ENCODE data around the gene DOK6.

The DOK6 gene

DNA sequence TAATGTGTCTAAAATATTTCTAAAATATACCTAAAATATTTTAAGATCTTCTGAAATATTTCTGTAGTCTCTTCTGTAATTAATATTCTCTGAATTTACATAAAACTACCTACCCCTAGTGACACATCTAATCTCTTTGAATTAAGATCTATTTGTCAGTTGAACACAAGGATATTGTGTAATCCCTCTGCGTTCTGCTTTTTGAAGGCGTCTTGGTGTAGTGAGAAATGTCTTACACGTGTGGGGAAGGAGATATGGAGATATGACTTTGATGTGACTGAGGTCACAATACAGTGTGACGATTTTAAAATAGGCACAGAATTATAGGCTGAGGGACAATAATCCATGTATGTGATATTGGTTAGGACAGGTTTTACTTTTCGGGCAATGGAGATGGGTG lies 79.8 kb downstream of the DOK6 start:
- Histone ChIP-seq H3K23ac (ENCODE audit: low read length in 2 of 2) (no peak overlapping the region), H3K18ac (ENCODE audit: low read depth in 1 of 2, low read length in 2 of 2) (no peak overlapping the region), H3K4me3 (ENCODE audit: insufficient read depth in 1 of 2, low read depth in 1 of 2, low read length in 2 of 2) (no peak overlapping the region), H3K79me1 (replicated peaks; ENCODE audit: low read length, poor library complexity, severe bottlenecking) (no peaks in the 10 kb centered on the region), H3K27ac (ENCODE audit: low read length, poor library complexity, severe bottlenecking) (no peak overlapping the region), H3K4me1 (ENCODE audit: control insufficient read depth, insufficient read depth, low read depth, low read length) (no peaks in the 10 kb centered on the region), H2BK15ac (ENCODE audit: low read depth, poor library complexity, severe bottlenecking) (no peak overlapping the region), H2AFZ (ENCODE audit: low read depth, low read length) (no peak overlapping the region), H3K4ac (ENCODE audit: low read depth in 1 of 2, low read length in 2 of 2) (no peak overlapping the region), H3K36me3 (ENCODE audit: control insufficient read depth in 1 of 2, insufficient read depth in 2 of 2, low read depth in 1 of 2, low read length in 2 of 2) (no peaks in the 10 kb centered on the region), H3K14ac (ENCODE audit: low read length in 2 of 2) (no peak overlapping the region), H2BK12ac (ENCODE audit: low read length in 2 of 2) (no peak overlapping the region), H3K9me3 (ENCODE audit: control insufficient read depth, low read length) (no peaks in the 10 kb centered on the region), H3K4me2 (ENCODE audit: low read length, poor library complexity, severe bottlenecking) (no peak overlapping the region), H4K91ac (ENCODE audit: low read length) (no peak overlapping the region), H3K9ac (ENCODE audit: low read length) (no peak overlapping the region), H3K27me3 (ENCODE audit: control insufficient read depth in 1 of 2, insufficient read depth in 1 of 2, low read length in 2 of 2) (no peaks in the 10 kb centered on the region), H2BK120ac (ENCODE audit: low read depth, low read length) (no peak overlapping the region), H2BK5ac (ENCODE audit: low read depth, low read length, poor library complexity, severe bottlenecking) (no peak overlapping the region), H2AK5ac (ENCODE audit: low read length, severe bottlenecking) (no peak overlapping the region), H4K8ac (ENCODE audit: low read length) (no peak overlapping the region)
- 82% methylated on average over 5 of the region's 5 CpGs for WGBS
- no peak for DNase-seq

DNA sequence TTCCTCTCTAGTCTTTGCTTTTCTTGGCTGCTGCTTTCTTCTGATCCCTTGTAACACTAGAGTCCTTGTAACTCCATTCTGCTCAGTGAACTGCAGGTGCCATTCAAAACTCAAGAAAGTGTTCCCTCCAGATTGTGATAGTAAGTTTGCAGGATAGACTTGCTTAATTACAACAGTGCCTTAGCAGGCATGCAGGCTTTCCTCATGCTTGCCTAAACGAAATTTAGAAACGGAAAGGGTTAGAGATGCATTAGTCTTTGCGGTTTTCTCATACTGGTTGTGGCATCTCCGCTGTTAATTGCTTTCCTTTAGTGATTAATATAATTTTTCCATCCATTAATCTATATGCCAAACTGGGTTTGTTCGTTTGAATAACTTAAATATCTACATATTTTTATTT lies 82.9 kb downstream of the DOK6 start:
- H3K23ac ChIP-seq (ENCODE audit: low read length in 2 of 2), result no peak overlapping the region
- 83% methylated on average over 2 of the region's 5 CpGs for WGBS

DNA sequence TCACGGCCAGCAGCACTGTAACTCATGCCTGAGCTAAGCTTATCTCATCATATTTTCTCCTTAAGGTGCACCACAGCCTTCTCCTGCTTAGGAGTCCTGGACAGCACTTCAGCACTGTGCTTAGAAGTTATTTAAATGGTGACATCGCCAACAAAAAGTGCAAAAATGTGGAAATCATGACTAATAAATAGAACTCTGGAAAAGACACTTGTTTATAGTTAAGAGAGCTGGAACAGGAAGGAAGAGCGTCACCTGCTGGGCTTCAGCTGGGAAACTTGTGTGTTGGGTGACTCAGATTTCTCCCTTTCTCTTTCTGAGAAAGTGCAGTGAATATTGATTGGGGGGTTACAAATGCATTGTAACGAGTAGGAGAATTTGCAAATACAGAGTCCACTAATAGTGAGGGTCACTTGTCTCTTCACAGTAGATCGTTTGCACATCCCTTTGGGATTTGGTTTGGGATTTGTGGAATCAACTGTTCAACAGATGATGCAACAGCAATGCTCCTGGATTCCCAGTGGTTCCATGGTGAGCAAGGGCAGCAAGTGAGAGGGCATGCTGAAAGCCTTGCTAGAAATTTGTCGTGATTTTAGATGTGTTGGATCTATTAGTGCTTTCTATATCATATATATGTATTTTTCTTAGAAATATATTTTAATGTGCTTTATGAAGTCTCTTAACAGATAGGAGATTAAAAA lies 84.2 kb downstream of the DOK6 start:
- DNase-seq, result peak; percentile 80
- H3K9me3 ChIP-seq (ENCODE audit: control insufficient read depth, low read length), result peaks cover 4% of the 10 kb centered on the region
- no peak overlapping the region for H3K14ac ChIP-seq (ENCODE audit: low read length in 2 of 2)
- no peak overlapping the region for H3K23ac ChIP-seq (ENCODE audit: low read length in 2 of 2)
- 27% methylated on average over 5 of the region's 6 CpGs for WGBS
- H3K79me1 ChIP-seq (replicated peaks; ENCODE audit: low read length, poor library complexity, severe bottlenecking), result no peaks in the 10 kb centered on the region
- no peak overlapping the region for H2BK120ac ChIP-seq (ENCODE audit: low read depth, low read length)
- no peak overlapping the region for H4K8ac ChIP-seq (ENCODE audit: low read length)
- H2BK15ac ChIP-seq (ENCODE audit: low read depth, poor library complexity, severe bottlenecking), result no peak overlapping the region
- no peak overlapping the region for H3K4me3 ChIP-seq (ENCODE audit: insufficient read depth in 1 of 2, low read depth in 1 of 2, low read length in 2 of 2)
- H3K27me3 ChIP-seq (ENCODE audit: control insufficient read depth in 1 of 2, insufficient read depth in 1 of 2, low read length in 2 of 2), result no peaks in the 10 kb centered on the region
- no peaks in the 10 kb centered on the region for H3K36me3 ChIP-seq (ENCODE audit: control insufficient read depth in 1 of 2, insufficient read depth in 2 of 2, low read depth in 1 of 2, low read length in 2 of 2)
- H3K4me2 ChIP-seq (ENCODE audit: low read length, poor library complexity, severe bottlenecking), result no peak overlapping the region
- no peak overlapping the region for H3K27ac ChIP-seq (ENCODE audit: low read length, poor library complexity, severe bottlenecking)
- H3K18ac ChIP-seq (ENCODE audit: low read depth in 1 of 2, low read length in 2 of 2), result no peak overlapping the region
- no peak overlapping the region for H3K9ac ChIP-seq (ENCODE audit: low read length)
- H2BK5ac ChIP-seq (ENCODE audit: low read depth, low read length, poor library complexity, severe bottlenecking), result no peak overlapping the region
- H2AFZ ChIP-seq (ENCODE audit: low read depth, low read length), result no peak overlapping the region
- no peak overlapping the region for H2AK5ac ChIP-seq (ENCODE audit: low read length, severe bottlenecking)
- H4K91ac ChIP-seq (ENCODE audit: low read length), result no peak overlapping the region
- H3K4ac ChIP-seq (ENCODE audit: low read depth in 1 of 2, low read length in 2 of 2), result no peak overlapping the region
- no peak overlapping the region for H2BK12ac ChIP-seq (ENCODE audit: low read length in 2 of 2)
- H3K4me1 ChIP-seq (ENCODE audit: control insufficient read depth, insufficient read depth, low read depth, low read length), result no peaks in the 10 kb centered on the region

More for the DNA sequence above, 82.9 kb downstream of the DOK6 start:
- no peak overlapping the region for H4K91ac ChIP-seq (ENCODE audit: low read length)
- no peak overlapping the region for H2BK12ac ChIP-seq (ENCODE audit: low read length in 2 of 2)
- no peak for DNase-seq
- H2AFZ ChIP-seq (ENCODE audit: low read depth, low read length), result no peak overlapping the region
- H3K14ac ChIP-seq (ENCODE audit: low read length in 2 of 2), result no peak overlapping the region
- H3K4me1 ChIP-seq (ENCODE audit: control insufficient read depth, insufficient read depth, low read depth, low read length), result no peaks in the 10 kb centered on the region
- no peak overlapping the region for H3K9ac ChIP-seq (ENCODE audit: low read length)
- H3K79me1 ChIP-seq (replicated peaks; ENCODE audit: low read length, poor library complexity, severe bottlenecking), result no peaks in the 10 kb centered on the region
- H3K18ac ChIP-seq (ENCODE audit: low read depth in 1 of 2, low read length in 2 of 2), result no peak overlapping the region
- no peak overlapping the region for H2AK5ac ChIP-seq (ENCODE audit: low read length, severe bottlenecking)
- peaks cover 4% of the 10 kb centered on the region for H3K9me3 ChIP-seq (ENCODE audit: control insufficient read depth, low read length)
- no peaks in the 10 kb centered on the region for H3K36me3 ChIP-seq (ENCODE audit: control insufficient read depth in 1 of 2, insufficient read depth in 2 of 2, low read depth in 1 of 2, low read length in 2 of 2)
- no peak overlapping the region for H2BK5ac ChIP-seq (ENCODE audit: low read depth, low read length, poor library complexity, severe bottlenecking)
- no peak overlapping the region for H3K4me2 ChIP-seq (ENCODE audit: low read length, poor library complexity, severe bottlenecking)
- H3K4me3 ChIP-seq (ENCODE audit: insufficient read depth in 1 of 2, low read depth in 1 of 2, low read length in 2 of 2), result no peak overlapping the region
- H2BK15ac ChIP-seq (ENCODE audit: low read depth, poor library complexity, severe bottlenecking), result no peak overlapping the region
- no peak overlapping the region for H3K4ac ChIP-seq (ENCODE audit: low read depth in 1 of 2, low read length in 2 of 2)
- H2BK120ac ChIP-seq (ENCODE audit: low read depth, low read length), result no peak overlapping the region
- H3K27ac ChIP-seq (ENCODE audit: low read length, poor library complexity, severe bottlenecking), result no peak overlapping the region
- no peaks in the 10 kb centered on the region for H3K27me3 ChIP-seq (ENCODE audit: control insufficient read depth in 1 of 2, insufficient read depth in 1 of 2, low read length in 2 of 2)
- H4K8ac ChIP-seq (ENCODE audit: low read length), result no peak overlapping the region

DNA sequence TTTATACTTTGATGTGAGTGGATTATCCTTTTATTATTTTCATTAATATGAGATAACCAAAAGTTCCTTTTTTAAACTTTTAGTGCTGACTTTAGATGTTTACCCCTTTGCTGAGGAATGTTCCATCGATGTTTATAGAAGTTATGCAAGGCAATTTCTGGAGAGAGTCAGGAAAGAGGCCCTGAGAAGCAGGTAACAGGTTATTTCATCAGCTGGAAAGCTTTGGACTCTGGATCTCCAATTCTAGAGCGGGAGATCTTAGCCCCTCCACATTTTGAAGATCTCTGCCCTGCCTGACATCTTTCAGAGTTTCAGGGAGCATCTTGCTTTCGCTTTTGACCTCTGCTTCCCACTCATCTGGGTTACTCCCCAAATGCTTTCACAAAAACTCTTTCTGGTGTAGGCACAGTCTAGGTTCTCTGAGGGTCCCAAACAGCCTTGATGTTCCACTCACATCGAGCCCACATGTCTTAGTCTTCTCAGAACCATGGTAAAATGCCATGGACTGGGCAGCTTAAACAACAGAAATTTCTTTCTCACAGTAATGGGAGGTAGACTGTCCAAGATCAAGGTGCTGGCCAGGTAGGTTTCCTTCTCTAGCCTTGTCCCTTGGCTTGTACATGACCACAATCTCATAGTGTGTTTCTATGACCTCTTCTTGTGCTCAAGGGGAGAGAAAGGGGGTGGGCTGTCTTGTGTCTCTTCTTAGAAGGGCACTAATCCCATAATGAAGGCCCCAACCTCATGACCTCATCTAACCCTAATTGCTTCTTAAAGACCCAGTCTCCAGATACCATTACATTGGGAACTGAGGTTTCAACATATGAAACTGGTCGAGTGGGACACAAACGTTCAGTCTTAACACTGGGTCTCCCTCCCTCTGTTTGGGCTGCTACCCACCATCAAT lies 87.1 kb downstream of the DOK6 start:
- Histone ChIP-seq H3K79me1 (replicated peaks; ENCODE audit: low read length, poor library complexity, severe bottlenecking) (no peaks in the 10 kb centered on the region), H3K9me3 (ENCODE audit: control insufficient read depth, low read length) (peaks cover 4% of the 10 kb centered on the region), H3K36me3 (ENCODE audit: control insufficient read depth in 1 of 2, insufficient read depth in 2 of 2, low read depth in 1 of 2, low read length in 2 of 2) (no peaks in the 10 kb centered on the region), H3K4me1 (ENCODE audit: control insufficient read depth, insufficient read depth, low read depth, low read length) (no peaks in the 10 kb centered on the region), H4K8ac (ENCODE audit: low read length) (no peak overlapping the region), H4K91ac (ENCODE audit: low read length) (no peak overlapping the region), H2BK120ac (ENCODE audit: low read depth, low read length) (no peak overlapping the region), H3K27ac (ENCODE audit: low read length, poor library complexity, severe bottlenecking) (no peak overlapping the region), H2BK12ac (ENCODE audit: low read length in 2 of 2) (no peak overlapping the region), H3K27me3 (ENCODE audit: control insufficient read depth in 1 of 2, insufficient read depth in 1 of 2, low read length in 2 of 2) (no peaks in the 10 kb centered on the region), H2BK5ac (ENCODE audit: low read depth, low read length, poor library complexity, severe bottlenecking) (no peak overlapping the region), H3K4ac (ENCODE audit: low read depth in 1 of 2, low read length in 2 of 2) (no peak overlapping the region), H3K4me2 (ENCODE audit: low read length, poor library complexity, severe bottlenecking) (no peak overlapping the region), H3K18ac (ENCODE audit: low read depth in 1 of 2, low read length in 2 of 2) (no peak overlapping the region), H3K23ac (ENCODE audit: low read length in 2 of 2) (no peak overlapping the region), H3K4me3 (ENCODE audit: insufficient read depth in 1 of 2, low read depth in 1 of 2, low read length in 2 of 2) (no peak overlapping the region), H2AK5ac (ENCODE audit: low read length, severe bottlenecking) (no peak overlapping the region), H2AFZ (ENCODE audit: low read depth, low read length) (no peak overlapping the region), H2BK15ac (ENCODE audit: low read depth, poor library complexity, severe bottlenecking) (no peak overlapping the region), H3K14ac (ENCODE audit: low read length in 2 of 2) (no peak overlapping the region), H3K9ac (ENCODE audit: low read length) (no peak overlapping the region)
- WGBS, result 92% methylated on average over 6 of the region's 6 CpGs
- DNase-seq, result no peak
